HCT116 (cell line): Measurements from ENCODE around the gene KNDC1. TPM values are rescaled to one million over a fixed set of nuclear protein-coding genes. Genes with fewer than 3 reads are reported as not detected.

Experiments used
- ATAC-seq: fragments of 200-7000 bp; cut with Tn5 transposase; 2 replicates; pipeline ENCODE4 v1.9.1; 2020; ENCODE audit warnings: mild to moderate bottlenecking, moderate library complexity
- BruUV-seq: library from RNA; stranded (reverse); fragments of 400-500 nt; replicated peaks from 2 replicates; lab custom pipeline; 2021; lab: Mats Ljungman, UMichigan
- CTCF ChIA-PET: fragments of 300-600 bp; sonication (Branson Sonifier 250); formaldehyde crosslinking; loops from one replicate; lab custom pipeline; 2021; ENCODE audit warnings: antibody characterized with exemption; lab: Charles Lee
- POLR2A ChIA-PET: fragments of 300-600, 350-600 bp; sonication (Branson Sonifier 250); formaldehyde crosslinking; loops from one replicate; lab custom pipeline; 2021; ENCODE audit warnings: antibody characterized with exemption; lab: Charles Lee
- RAD21 ChIA-PET, 2 experiments: fragments of 300-600 bp; sonication (Branson Sonifier 250); formaldehyde crosslinking; loops; one replicate each; lab custom pipeline; 2023; ENCODE audit warnings: low total read pairs in 2 of 2; ENCODE audit not compliant: uncharacterized antibody in 2 of 2, unreplicated experiment in 2 of 2, low non-redundant PET in 1 of 2; lab: Charles Lee
- DNase-seq: peaks from one replicate; pipeline ENCODE4 v3.0.0-alpha.2; 2010; ENCODE audit warnings: low read depth, low spot score
- H2AFZ ChIP-seq: fragments of 200-600 bp; shearing (Covaris generic), sonication (generic); 2 replicates; pipeline ENCODE4 v1.6.1; 2017; ENCODE audit warnings: low read depth, mixed run types, mixed read lengths, antibody characterized with exemption, low read length; ENCODE audit not compliant: poor library complexity, severe bottlenecking
- H3K27ac ChIP-seq: 2 replicates; pipeline ENCODE4 v1.5.1; 2012; ENCODE audit warnings: low read depth, low read length
- H3K27me3 ChIP-seq: fragments of 200-600 bp; sonication (generic); 2 replicates; pipeline ENCODE4 v1.6.1; 2016; ENCODE audit warnings: mixed run types, low read length, mixed read lengths; ENCODE audit not compliant: insufficient read depth
- H3K36me3 ChIP-seq, 2 experiments: fragments of 200-500 bp in 1 of 2; fragments of 200-600 bp in 1 of 2; sonication (Bioruptor generic) in 1 of 2; sonication (generic) in 1 of 2; 2 replicates each; pipeline versions ENCODE4 v1.5.1 to v1.6.1; 2014 to 2016; ENCODE audit warnings: low read length in 2 of 2, inconsistent platforms in 1 of 2, mixed read lengths in 1 of 2, mixed run types in 1 of 2; ENCODE audit not compliant: insufficient read depth in 2 of 2, control insufficient read depth in 1 of 2
- H3K4me1 ChIP-seq, 2 experiments: fragments of 200-600 bp in 1 of 2; sonication (generic) in 1 of 2; 2 replicates each; pipeline versions ENCODE4 v1.5.1 to v1.6.1; 2012 to 2017; ENCODE audit warnings: low read length in 2 of 2, inconsistent platforms in 1 of 2, mild to moderate bottlenecking in 1 of 2, mixed read lengths in 1 of 2, mixed run types in 1 of 2, moderate library complexity in 1 of 2; ENCODE audit not compliant: insufficient read depth in 2 of 2, control insufficient read depth in 1 of 2
- H3K4me2 ChIP-seq: fragments of 200-600 bp; sonication (generic); 2 replicates; pipeline ENCODE4 v1.6.1; 2017; ENCODE audit warnings: mixed run types, low read length, mixed read lengths
- H3K4me3 ChIP-seq, 2 experiments: fragments of 200-600 bp in 1 of 2; sonication (generic) in 1 of 2; replicated peaks in 1 of 2; 2 replicates each; pipeline ENCODE4 v1.5.1; 2011 to 2016; ENCODE audit warnings: low read length in 2 of 2, control low read depth in 1 of 2, low read depth in 1 of 2, mild to moderate bottlenecking in 1 of 2, mixed read lengths in 1 of 2, mixed run types in 1 of 2
- H3K79me2 ChIP-seq: fragments of 200-600 bp; sonication (generic); 2 replicates; pipeline ENCODE4 v1.6.1; 2017; ENCODE audit warnings: mild to moderate bottlenecking, mixed run types, low read length, moderate library complexity, mixed read lengths; ENCODE audit not compliant: insufficient read depth
- H3K9ac ChIP-seq: fragments of 200-600 bp; sonication (generic); 2 replicates; pipeline ENCODE4 v1.6.1; 2016; ENCODE audit warnings: low read length, mixed read lengths
- H3K9me2 ChIP-seq: fragments of 200-600 bp; sonication (generic), shearing (Covaris generic); 2 replicates; pipeline ENCODE4 v1.6.1; 2017; ENCODE audit warnings: mixed run types, mild to moderate bottlenecking, moderate library complexity; ENCODE audit not compliant: insufficient read depth
- H3K9me3 ChIP-seq, 2 experiments: fragments of 200-500 bp in 1 of 2; fragments of 200-600 bp in 1 of 2; sonication (Bioruptor generic) in 1 of 2; sonication (generic) in 1 of 2; 2 replicates each; pipeline ENCODE4 v1.6.1; 2014 to 2017; ENCODE audit warnings: low read length in 2 of 2, mixed read lengths in 2 of 2, inconsistent platforms in 1 of 2, low read depth in 1 of 2, mild to moderate bottlenecking in 1 of 2, mixed run types in 1 of 2, moderate library complexity in 1 of 2; ENCODE audit not compliant: control insufficient read depth in 1 of 2, insufficient read depth in 1 of 2
- H4K20me1 ChIP-seq: fragments of 200-600 bp; sonication (generic), shearing (Covaris generic); 2 replicates; pipeline ENCODE4 v1.6.1; 2017; ENCODE audit warnings: mixed run types, mild to moderate bottlenecking, moderate library complexity; ENCODE audit not compliant: insufficient read depth
- CBX3 ChIP-seq: IDR thresholded peaks from 2 replicates; pipeline ENCODE4 v1.6.1; 2012; ENCODE audit warnings: low read depth
- EGR1 ChIP-seq: IDR thresholded peaks from 2 replicates; pipeline ENCODE4 v1.6.1; 2012; ENCODE audit warnings: low read depth
- EZH2 ChIP-seq: fragments of 200-600 bp; sonication (generic); IDR thresholded peaks from 2 replicates; pipeline ENCODE4 v1.6.1; 2017; ENCODE audit warnings: antibody characterized with exemption, mixed run types
- EZH2phosphoT487 ChIP-seq: fragments of 200-600 bp; IDR thresholded peaks from 2 replicates; pipeline ENCODE4 v1.6.1; 2018; ENCODE audit warnings: antibody characterized with exemption, borderline replicate concordance
- FOSL1 ChIP-seq: IDR thresholded peaks from 2 replicates; pipeline ENCODE4 v1.6.1; 2012; ENCODE audit warnings: low read depth
- POLR2A ChIP-seq: IDR thresholded peaks from 2 replicates; pipeline ENCODE4 v1.7.0; 2011; ENCODE audit warnings: borderline replicate concordance; ENCODE audit not compliant: insufficient read depth, insufficient read length; ENCODE audit errors: extremely low read depth
- POLR2AphosphoS5 ChIP-seq: IDR thresholded peaks from 2 replicates; pipeline ENCODE4 v1.6.1; 2011; ENCODE audit warnings: mild to moderate bottlenecking, low read depth, low read length, moderate library complexity
- RAD21 ChIP-seq: IDR thresholded peaks from 2 replicates; pipeline ENCODE4 v1.6.1; 2012; ENCODE audit warnings: low read depth, mild to moderate bottlenecking
- SIN3A ChIP-seq: IDR thresholded peaks from 2 replicates; pipeline ENCODE4 v1.6.1; 2012; ENCODE audit warnings: low read depth
- SP1 ChIP-seq: IDR thresholded peaks from 2 replicates; pipeline ENCODE4 v1.6.1; 2012; ENCODE audit warnings: low read depth
- SRF ChIP-seq: IDR thresholded peaks from 2 replicates; pipeline ENCODE4 v1.6.1; 2012; ENCODE audit warnings: low read depth
- YY1 ChIP-seq: IDR thresholded peaks from 2 replicates; pipeline ENCODE4 v1.6.1; 2011; ENCODE audit warnings: low read length, low read depth, moderate library complexity, mild to moderate bottlenecking; ENCODE audit not compliant: insufficient replicate concordance; ENCODE audit errors: extremely low read depth
- ZFX ChIP-seq: fragments of 450-650 bp; IDR thresholded peaks from 2 replicates; pipeline ENCODE4 v1.6.1; 2017
- intact Hi-C: fragments of 100-400 bp; cut with micrococcal nuclease; formaldehyde crosslinking; loops from 2 replicates; pipeline ENCODE4 v1.10.0; 2022
- total RNA-seq: library from RNA; stranded (reverse); gene quantifications from one replicate; pipeline ENCODE4 v1.2.1, GENCODE V29; 2021; ENCODE audit not compliant: unreplicated experiment
- TF ChIP-seq, protein P1 (sequence below), 3 experiments: fragments of 200-600 bp in 1 of 3; sonication (generic) in 1 of 3; IDR thresholded peaks in 2 of 3; conservative IDR thresholded peaks in 1 of 3; 2 replicates each; pipeline ENCODE4 v1.5.1; 2012 to 2017; ENCODE audit warnings: low read depth in 2 of 3, low read length in 2 of 3, antibody characterized with exemption in 1 of 3, borderline replicate concordance in 1 of 3, control low read depth in 1 of 3, mild to moderate bottlenecking in 1 of 3, mixed read lengths in 1 of 3, mixed run types in 1 of 3, moderate library complexity in 1 of 3; ENCODE audit not compliant: insufficient read depth in 1 of 3
- TF ChIP-seq, protein P2 (sequence below): IDR thresholded peaks from 2 replicates; pipeline ENCODE4 v1.6.1; 2012
- TF ChIP-seq, protein P3 (sequence below): IDR thresholded peaks from 2 replicates; pipeline ENCODE4 v1.6.1; 2011; ENCODE audit warnings: mild to moderate bottlenecking, low read length, moderate library complexity; ENCODE audit not compliant: insufficient replicate concordance; ENCODE audit errors: extremely low read depth
- TF ChIP-seq, protein P4 (sequence below): IDR thresholded peaks from 2 replicates; pipeline ENCODE4 v1.6.1; 2012
- TF ChIP-seq, protein P5 (sequence below): IDR thresholded peaks from 2 replicates; pipeline ENCODE4 v1.6.1; 2012; ENCODE audit warnings: low read depth

Gene KNDC1
- total RNA-seq, 1 experiment from 2014 or later, result 3.6 TPM

DNA sequence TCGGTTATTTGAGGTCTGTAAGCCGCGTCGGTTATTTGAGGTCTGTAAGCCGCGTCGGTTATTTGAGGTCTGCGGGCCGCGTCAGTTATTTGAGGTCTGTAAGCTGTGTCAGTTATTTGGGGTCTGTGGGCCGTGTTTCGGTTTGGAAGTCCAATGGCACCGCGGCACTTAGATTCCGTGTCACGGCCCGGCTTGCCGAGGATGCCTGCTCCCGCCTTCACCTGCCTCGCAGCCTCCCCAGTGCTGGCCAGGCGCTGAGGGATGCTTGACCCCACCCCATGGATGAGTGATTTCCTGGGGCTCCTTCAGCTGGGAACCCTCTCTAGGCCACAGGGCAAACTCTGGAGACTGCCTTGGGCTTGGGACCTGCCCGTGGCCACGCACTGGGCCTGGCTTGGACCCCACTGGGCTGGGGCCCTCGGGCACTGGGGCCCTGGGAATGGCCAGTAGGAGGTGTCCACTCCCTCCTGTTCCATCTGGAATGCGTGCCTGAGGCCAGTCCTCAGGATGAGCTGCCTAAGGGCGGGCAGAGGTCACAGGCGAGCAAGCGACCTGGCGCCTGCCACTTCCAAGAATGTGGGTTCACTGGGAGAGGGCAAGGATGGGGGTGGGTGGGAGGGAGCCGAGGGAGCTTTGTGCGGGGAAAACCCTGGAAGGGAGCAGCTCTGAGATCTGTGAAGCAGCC is 46.7 kb upstream of the KNDC1 start:
- Histone ChIP-seq H3K36me3 (no peaks in the 10 kb centered on the region), H3K4me1 (peaks cover 2 to 11% of the 10 kb centered on the region in 2 experiments; a peak in 2 of 4 replicates), H3K9me2 (no peaks in the 10 kb centered on the region), H3K4me3 (no peak overlapping the region), H3K9ac (no peak overlapping the region), H3K79me2 (no peaks in the 10 kb centered on the region), H3K9me3 (no peaks in the 10 kb centered on the region), H3K4me2 (no peak overlapping the region), H3K27me3 (no peaks in the 10 kb centered on the region), H2AFZ (no peak overlapping the region), H4K20me1 (no peaks in the 10 kb centered on the region), H3K27ac (no peak overlapping the region)
- ChIA-PET RAD21 (no interaction called here), CTCF (no interaction called here), POLR2A (no interaction called here)
- no peak for DNase-seq
- no peak for ATAC-seq
- intact Hi-C loops, result no loop called here
- TF ChIP-seq SIN3A, result no peak
- TF ChIP-seq ZFX, result no peak
- no peak for TF ChIP-seq SP1
- TF ChIP-seq EGR1, result no peak
- no peak for TF ChIP-seq POLR2AphosphoS5
- TF ChIP-seq, protein P1, sequence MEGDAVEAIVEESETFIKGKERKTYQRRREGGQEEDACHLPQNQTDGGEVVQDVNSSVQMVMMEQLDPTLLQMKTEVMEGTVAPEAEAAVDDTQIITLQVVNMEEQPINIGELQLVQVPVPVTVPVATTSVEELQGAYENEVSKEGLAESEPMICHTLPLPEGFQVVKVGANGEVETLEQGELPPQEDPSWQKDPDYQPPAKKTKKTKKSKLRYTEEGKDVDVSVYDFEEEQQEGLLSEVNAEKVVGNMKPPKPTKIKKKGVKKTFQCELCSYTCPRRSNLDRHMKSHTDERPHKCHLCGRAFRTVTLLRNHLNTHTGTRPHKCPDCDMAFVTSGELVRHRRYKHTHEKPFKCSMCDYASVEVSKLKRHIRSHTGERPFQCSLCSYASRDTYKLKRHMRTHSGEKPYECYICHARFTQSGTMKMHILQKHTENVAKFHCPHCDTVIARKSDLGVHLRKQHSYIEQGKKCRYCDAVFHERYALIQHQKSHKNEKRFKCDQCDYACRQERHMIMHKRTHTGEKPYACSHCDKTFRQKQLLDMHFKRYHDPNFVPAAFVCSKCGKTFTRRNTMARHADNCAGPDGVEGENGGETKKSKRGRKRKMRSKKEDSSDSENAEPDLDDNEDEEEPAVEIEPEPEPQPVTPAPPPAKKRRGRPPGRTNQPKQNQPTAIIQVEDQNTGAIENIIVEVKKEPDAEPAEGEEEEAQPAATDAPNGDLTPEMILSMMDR (IDR thresholded peaks at IDR 0.05 in 2 of 3, conservative IDR thresholded peaks at IDR 0.05 in 1 of 3; ENCODE audit: borderline replicate concordance in 1 of 3, insufficient read depth in 1 of 3, low read depth in 2 of 3, low read length in 2 of 3), result no peak
- TF ChIP-seq, protein P2, sequence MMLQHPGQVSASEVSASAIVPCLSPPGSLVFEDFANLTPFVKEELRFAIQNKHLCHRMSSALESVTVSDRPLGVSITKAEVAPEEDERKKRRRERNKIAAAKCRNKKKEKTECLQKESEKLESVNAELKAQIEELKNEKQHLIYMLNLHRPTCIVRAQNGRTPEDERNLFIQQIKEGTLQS, result no peak
- TF ChIP-seq CBX3, result no peak
- no peak for TF ChIP-seq EZH2
- TF ChIP-seq YY1, result no peak
- TF ChIP-seq, protein P3, sequence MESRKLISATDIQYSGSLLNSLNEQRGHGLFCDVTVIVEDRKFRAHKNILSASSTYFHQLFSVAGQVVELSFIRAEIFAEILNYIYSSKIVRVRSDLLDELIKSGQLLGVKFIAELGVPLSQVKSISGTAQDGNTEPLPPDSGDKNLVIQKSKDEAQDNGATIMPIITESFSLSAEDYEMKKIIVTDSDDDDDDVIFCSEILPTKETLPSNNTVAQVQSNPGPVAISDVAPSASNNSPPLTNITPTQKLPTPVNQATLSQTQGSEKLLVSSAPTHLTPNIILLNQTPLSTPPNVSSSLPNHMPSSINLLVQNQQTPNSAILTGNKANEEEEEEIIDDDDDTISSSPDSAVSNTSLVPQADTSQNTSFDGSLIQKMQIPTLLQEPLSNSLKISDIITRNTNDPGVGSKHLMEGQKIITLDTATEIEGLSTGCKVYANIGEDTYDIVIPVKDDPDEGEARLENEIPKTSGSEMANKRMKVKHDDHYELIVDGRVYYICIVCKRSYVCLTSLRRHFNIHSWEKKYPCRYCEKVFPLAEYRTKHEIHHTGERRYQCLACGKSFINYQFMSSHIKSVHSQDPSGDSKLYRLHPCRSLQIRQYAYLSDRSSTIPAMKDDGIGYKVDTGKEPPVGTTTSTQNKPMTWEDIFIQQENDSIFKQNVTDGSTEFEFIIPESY, result no peak
- TF ChIP-seq, protein P4, sequence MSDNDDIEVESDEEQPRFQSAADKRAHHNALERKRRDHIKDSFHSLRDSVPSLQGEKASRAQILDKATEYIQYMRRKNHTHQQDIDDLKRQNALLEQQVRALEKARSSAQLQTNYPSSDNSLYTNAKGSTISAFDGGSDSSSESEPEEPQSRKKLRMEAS, result no peak
- TF ChIP-seq, protein P5, sequence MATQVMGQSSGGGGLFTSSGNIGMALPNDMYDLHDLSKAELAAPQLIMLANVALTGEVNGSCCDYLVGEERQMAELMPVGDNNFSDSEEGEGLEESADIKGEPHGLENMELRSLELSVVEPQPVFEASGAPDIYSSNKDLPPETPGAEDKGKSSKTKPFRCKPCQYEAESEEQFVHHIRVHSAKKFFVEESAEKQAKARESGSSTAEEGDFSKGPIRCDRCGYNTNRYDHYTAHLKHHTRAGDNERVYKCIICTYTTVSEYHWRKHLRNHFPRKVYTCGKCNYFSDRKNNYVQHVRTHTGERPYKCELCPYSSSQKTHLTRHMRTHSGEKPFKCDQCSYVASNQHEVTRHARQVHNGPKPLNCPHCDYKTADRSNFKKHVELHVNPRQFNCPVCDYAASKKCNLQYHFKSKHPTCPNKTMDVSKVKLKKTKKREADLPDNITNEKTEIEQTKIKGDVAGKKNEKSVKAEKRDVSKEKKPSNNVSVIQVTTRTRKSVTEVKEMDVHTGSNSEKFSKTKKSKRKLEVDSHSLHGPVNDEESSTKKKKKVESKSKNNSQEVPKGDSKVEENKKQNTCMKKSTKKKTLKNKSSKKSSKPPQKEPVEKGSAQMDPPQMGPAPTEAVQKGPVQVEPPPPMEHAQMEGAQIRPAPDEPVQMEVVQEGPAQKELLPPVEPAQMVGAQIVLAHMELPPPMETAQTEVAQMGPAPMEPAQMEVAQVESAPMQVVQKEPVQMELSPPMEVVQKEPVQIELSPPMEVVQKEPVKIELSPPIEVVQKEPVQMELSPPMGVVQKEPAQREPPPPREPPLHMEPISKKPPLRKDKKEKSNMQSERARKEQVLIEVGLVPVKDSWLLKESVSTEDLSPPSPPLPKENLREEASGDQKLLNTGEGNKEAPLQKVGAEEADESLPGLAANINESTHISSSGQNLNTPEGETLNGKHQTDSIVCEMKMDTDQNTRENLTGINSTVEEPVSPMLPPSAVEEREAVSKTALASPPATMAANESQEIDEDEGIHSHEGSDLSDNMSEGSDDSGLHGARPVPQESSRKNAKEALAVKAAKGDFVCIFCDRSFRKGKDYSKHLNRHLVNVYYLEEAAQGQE, result no peak
- TF ChIP-seq RAD21, result no peak
- TF ChIP-seq POLR2A, result no peak
- TF ChIP-seq FOSL1, result no peak
- no peak for TF ChIP-seq SRF
- no peak for TF ChIP-seq EZH2phosphoT487
- no TSS peak for BruUV-seq
